HL-60 (cell line): ENCODE data around the gene NFYA.

ENCODE experiments used
- TF ChIP-seq, protein P1 (sequence below): IDR thresholded peaks from one replicate; pipeline ENCODE4 v1.5.1; 2011; ENCODE audit warnings: low read length, control low read depth, inconsistent platforms; ENCODE audit not compliant: insufficient read depth
- TF ChIP-seq, protein P2 (sequence below): IDR thresholded peaks from 2 replicates; pipeline ENCODE4 v1.6.1; 2012; ENCODE audit warnings: low read depth; ENCODE audit not compliant: insufficient replicate concordance

DNA sequence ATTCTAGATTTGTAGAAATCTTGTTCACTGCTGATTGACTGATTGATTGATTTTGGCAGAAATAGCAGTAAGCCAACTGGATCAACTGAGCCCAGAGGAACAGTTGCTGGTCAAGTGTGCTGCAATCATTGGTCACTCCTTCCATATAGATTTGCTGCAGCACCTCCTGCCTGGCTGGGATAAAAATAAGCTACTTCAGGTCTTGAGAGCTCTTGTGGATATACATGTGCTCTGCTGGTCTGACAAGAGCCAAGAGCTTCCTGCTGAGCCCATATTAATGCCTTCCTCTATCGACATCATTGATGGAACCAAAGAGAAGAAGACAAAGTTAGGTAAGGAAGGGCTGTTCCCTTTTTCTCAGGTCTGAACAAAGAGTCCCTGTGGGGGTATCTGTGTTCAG, 50.1 kb downstream of the NFYA start:
- TF ChIP-seq, protein P1, sequence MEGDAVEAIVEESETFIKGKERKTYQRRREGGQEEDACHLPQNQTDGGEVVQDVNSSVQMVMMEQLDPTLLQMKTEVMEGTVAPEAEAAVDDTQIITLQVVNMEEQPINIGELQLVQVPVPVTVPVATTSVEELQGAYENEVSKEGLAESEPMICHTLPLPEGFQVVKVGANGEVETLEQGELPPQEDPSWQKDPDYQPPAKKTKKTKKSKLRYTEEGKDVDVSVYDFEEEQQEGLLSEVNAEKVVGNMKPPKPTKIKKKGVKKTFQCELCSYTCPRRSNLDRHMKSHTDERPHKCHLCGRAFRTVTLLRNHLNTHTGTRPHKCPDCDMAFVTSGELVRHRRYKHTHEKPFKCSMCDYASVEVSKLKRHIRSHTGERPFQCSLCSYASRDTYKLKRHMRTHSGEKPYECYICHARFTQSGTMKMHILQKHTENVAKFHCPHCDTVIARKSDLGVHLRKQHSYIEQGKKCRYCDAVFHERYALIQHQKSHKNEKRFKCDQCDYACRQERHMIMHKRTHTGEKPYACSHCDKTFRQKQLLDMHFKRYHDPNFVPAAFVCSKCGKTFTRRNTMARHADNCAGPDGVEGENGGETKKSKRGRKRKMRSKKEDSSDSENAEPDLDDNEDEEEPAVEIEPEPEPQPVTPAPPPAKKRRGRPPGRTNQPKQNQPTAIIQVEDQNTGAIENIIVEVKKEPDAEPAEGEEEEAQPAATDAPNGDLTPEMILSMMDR = no peak
- TF ChIP-seq, protein P2, sequence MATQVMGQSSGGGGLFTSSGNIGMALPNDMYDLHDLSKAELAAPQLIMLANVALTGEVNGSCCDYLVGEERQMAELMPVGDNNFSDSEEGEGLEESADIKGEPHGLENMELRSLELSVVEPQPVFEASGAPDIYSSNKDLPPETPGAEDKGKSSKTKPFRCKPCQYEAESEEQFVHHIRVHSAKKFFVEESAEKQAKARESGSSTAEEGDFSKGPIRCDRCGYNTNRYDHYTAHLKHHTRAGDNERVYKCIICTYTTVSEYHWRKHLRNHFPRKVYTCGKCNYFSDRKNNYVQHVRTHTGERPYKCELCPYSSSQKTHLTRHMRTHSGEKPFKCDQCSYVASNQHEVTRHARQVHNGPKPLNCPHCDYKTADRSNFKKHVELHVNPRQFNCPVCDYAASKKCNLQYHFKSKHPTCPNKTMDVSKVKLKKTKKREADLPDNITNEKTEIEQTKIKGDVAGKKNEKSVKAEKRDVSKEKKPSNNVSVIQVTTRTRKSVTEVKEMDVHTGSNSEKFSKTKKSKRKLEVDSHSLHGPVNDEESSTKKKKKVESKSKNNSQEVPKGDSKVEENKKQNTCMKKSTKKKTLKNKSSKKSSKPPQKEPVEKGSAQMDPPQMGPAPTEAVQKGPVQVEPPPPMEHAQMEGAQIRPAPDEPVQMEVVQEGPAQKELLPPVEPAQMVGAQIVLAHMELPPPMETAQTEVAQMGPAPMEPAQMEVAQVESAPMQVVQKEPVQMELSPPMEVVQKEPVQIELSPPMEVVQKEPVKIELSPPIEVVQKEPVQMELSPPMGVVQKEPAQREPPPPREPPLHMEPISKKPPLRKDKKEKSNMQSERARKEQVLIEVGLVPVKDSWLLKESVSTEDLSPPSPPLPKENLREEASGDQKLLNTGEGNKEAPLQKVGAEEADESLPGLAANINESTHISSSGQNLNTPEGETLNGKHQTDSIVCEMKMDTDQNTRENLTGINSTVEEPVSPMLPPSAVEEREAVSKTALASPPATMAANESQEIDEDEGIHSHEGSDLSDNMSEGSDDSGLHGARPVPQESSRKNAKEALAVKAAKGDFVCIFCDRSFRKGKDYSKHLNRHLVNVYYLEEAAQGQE = no peak
